AG09309 (cell line): Measurements from ENCODE around the gene PGM1.

Source experiments
- DNase-seq: peaks from one replicate; pipeline ENCODE4 v3.0.0-alpha.2; 2010; ENCODE audit warnings: low read depth
- H3K4me3 ChIP-seq: 2 replicates; pipeline ENCODE4 v1.5.1; 2011; ENCODE audit warnings: mild to moderate bottlenecking, low read depth, low read length, moderate library complexity; ENCODE audit not compliant: control insufficient read depth
- TF ChIP-seq, protein P1 (sequence below): IDR thresholded peaks from 2 replicates; pipeline ENCODE4 v1.5.1; 2011; ENCODE audit warnings: mild to moderate bottlenecking, low read depth, low read length, inconsistent platforms; ENCODE audit not compliant: insufficient read depth, control insufficient read depth; ENCODE audit errors: missing control alignments

The PGM1 gene

DNA sequence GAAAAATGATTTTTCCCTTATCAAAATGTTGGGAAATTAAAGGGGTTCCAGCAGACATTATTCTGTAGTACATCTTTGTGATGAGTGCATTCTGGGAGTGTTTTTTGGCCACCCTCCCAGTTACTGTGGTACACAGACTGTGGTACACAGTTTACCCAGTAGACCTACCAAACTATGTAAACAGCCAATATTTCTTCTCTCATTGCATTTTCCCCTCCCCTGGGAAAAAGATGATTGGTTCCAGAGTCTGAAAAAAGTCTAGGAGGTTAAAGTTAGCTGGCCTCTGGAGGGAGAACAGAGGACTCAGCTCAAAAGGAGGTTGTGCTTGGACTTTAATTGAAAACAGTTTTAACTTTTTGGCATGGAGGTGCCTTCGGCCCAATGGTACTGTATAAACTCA, 42.5 kb downstream of the PGM1 start:
- TF ChIP-seq, protein P1, sequence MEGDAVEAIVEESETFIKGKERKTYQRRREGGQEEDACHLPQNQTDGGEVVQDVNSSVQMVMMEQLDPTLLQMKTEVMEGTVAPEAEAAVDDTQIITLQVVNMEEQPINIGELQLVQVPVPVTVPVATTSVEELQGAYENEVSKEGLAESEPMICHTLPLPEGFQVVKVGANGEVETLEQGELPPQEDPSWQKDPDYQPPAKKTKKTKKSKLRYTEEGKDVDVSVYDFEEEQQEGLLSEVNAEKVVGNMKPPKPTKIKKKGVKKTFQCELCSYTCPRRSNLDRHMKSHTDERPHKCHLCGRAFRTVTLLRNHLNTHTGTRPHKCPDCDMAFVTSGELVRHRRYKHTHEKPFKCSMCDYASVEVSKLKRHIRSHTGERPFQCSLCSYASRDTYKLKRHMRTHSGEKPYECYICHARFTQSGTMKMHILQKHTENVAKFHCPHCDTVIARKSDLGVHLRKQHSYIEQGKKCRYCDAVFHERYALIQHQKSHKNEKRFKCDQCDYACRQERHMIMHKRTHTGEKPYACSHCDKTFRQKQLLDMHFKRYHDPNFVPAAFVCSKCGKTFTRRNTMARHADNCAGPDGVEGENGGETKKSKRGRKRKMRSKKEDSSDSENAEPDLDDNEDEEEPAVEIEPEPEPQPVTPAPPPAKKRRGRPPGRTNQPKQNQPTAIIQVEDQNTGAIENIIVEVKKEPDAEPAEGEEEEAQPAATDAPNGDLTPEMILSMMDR, result no peak

DNA sequence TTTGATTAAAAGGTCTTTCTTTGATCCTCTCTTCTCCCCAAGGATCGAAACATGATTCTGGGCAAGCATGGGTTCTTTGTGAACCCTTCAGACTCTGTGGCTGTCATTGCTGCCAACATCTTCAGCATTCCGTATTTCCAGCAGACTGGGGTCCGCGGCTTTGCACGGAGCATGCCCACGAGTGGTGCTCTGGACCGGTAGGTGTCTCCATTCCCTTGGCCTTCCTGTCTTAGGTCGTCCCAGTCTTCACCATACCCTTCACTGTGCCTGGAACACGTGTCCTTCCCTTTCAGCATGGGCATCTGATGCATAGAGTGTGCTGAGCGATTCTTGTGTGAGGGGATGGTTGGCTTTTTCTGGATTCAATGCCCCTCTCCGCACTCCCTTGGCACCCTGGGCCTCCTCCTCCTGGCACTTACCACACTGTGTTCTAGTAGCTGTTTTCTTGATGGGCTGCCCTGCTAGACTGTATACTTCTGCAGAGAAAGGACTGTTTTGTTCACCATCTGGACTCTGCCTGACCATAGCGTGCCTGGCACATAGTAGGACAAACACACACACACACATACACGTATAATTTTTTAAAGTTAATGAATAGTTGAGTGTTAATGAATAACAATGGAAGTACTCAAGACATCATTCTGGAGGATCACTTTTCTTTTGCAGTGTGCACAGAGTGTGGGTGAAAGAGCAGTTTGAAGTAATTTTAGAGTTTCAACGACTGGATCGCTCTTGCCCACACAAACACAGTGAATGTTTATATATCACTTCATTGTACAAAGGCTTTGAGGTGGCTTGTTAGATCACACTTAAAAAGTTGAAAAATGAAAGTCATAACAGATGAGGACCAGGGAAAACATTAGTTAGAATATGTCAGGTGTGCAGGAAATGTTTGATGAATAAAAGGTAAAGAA, 43.2 kb downstream of the PGM1 start:
- TF ChIP-seq, protein P1, result no peak
- no peak for DNase-seq
- no peak overlapping the region for H3K4me3 ChIP-seq

More for the DNA sequence above, 42.5 kb downstream of the PGM1 start:
- no peak overlapping the region for H3K4me3 ChIP-seq
- DNase-seq, result no peak

DNA sequence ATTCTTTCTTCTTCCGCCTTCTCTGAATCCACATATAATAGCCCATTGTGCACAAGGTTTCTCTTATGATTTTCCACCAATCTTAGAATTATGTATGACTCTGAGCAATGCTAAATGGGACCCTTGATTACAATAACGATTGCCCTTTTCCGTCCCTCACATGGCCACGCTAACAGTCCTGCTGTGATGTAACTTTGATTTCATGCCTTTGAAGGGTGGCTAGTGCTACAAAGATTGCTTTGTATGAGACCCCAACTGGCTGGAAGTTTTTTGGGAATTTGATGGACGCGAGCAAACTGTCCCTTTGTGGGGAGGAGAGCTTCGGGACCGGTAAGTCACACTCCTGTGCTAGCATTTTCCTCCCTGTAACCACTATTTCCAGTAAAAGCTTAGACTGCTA, 45.3 kb downstream of the PGM1 start:
- no peak for DNase-seq
- no peak overlapping the region for H3K4me3 ChIP-seq
- TF ChIP-seq, protein P1, result no peak

DNA sequence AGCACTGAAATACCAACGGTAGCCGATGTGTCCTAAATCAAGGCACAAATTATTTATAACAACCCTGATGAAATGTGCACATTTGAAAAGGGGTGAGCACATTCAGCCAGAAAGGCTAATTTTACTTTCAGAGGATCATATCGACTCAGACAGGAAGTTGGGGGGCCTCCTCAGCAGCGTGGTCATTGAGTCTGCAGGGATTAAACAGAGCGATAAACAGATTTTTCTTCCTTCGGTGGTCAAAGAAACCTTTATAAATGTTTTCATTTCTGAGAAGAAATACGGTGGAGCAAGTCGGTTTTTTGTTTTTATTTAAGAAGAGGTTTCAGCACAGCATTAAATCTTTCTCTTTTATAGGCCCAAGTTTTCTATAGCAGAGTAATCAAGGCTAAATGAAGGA, 45.7 kb downstream of the PGM1 start:
- TF ChIP-seq, protein P1, result no peak
- no peak overlapping the region for H3K4me3 ChIP-seq
- no peak for DNase-seq

DNA sequence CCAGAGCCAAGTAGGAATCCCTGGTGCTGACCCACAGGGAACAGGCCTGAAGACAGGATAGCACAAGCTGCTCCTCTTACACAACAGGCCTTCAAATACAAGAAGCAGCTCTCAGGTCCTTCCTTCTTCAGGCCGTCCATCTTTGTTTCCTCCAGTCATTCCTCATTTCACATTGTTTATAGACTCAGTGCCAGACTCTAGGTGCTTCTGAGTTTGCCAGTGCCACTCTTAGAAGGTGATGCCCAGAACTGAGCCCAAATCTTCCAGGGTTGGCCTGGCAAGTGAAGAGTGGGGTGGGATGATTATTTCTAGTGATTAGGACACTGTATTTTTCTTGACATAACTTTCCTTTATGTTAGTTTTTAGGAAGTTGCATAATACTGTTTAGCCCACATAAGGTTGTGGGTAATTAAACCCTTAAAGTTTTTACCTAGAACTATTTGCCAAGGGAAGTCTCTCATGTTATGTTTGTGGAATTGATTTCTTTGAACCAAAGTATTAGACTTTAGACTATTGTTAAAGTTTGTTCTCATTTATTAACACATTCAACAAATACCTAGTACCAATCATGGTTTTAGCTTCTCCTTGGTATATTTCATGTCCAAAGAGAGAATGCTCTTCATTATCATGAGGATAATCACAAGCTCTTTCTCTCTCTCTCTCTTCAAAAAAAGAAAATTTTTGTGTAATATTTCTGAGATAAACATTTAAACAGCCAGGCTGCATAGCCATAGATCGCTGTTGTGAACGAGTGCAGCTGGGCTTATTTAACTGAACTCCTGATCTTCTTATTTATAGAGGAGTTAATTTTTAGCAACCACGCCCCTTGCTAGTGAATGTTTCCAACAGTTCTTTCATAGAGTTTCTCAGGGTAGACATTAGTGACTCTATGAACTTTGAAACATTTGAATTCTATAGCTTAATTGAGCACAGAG, 47.7 kb downstream of the PGM1 start:
- TF ChIP-seq, protein P1, result no peak
- H3K4me3 ChIP-seq, result no peak overlapping the region
- no peak for DNase-seq

DNA sequence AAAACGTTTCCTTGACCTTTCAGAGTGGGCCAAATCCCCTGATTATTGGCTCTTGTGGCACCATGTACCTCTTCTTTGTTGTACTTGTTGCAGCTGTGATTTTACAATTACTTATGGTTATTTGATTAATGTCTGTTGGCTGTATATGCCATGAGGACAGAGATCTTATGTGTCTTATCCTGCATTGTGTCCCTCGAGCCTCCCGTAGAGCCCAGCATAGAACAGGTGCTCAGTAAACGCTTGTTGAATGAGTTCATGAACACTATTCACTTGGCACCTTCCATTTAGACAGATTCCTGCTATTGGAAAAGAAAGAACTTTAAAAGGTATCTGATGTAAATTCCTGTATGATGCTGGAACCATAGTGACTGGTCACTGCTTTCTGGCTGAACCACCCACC, 48.4 kb downstream of the PGM1 start:
- H3K4me3 ChIP-seq, result no peak overlapping the region
- TF ChIP-seq, protein P1, result no peak
- no peak for DNase-seq
